Measurements from ENCODE around the gene ANKRD60. TPM values are rescaled to one million over a fixed set of nuclear protein-coding genes. Genes with fewer than 3 reads are reported as not detected.

The ANKRD60 gene
- total RNA-seq, 1 donor from 2014 or later = not detected

- intact Hi-C loops (cut with DNase I) = no loop called here
- H3K9me3 ChIP-seq = no peaks in the 10 kb centered on the region
- H3K27me3 ChIP-seq = no peaks in the 10 kb centered on the region
- no peak for ATAC-seq
- no peak for TF ChIP-seq CTCF (IDR thresholded peaks at IDR 0.05)
- peaks cover 69% of the 10 kb centered on the region for H3K36me3 ChIP-seq
- H3K27ac ChIP-seq = no peak overlapping the region
- no peak for DNase-seq
- H3K4me3 ChIP-seq = no peak overlapping the region
- no peaks in the 10 kb centered on the region for H3K4me1 ChIP-seq
Measured at GRCh38 chr20:58243653-58244410, 15.4 kb upstream of the ANKRD60 start.

DNA sequence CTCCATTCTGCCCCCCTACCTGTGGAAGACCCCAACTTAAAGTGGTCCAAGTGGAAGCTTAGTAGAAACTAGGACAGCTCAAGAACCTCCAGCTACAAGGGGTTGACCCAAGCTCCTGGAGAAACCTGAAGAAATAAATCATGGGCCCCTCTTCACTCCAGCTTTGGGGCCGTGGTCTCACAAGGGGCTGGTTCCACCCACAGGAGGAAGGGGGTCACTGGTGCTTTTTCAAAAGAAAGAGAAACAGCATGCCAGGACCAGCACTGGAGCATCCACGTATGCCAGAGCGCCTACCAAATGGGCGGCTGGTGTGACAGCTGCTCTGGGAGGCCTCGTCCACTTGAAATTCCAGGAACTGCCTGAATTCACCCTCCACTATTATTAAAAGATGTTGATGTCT, 14.4 kb upstream of the ANKRD60 start:
- Histone ChIP-seq H3K27ac (no peak overlapping the region), H3K9me3 (no peaks in the 10 kb centered on the region), H3K27me3 (no peaks in the 10 kb centered on the region), H3K4me3 (no peak overlapping the region), H3K4me1 (no peaks in the 10 kb centered on the region), H3K36me3 (peaks cover 62% of the 10 kb centered on the region)
- ATAC-seq (no peak), DNase-seq (no peak)
- TF ChIP-seq CTCF (IDR thresholded peaks at IDR 0.05) = no peak
- intact Hi-C loops (cut with DNase I) = no loop called here

- no peak for DNase-seq
- H3K27ac ChIP-seq = no peak overlapping the region
- peaks cover 53% of the 10 kb centered on the region for H3K36me3 ChIP-seq
- TF ChIP-seq CTCF (IDR thresholded peaks at IDR 0.05) = no peak
- no peaks in the 10 kb centered on the region for H3K9me3 ChIP-seq
- no peaks in the 10 kb centered on the region for H3K27me3 ChIP-seq
- no peaks in the 10 kb centered on the region for H3K4me1 ChIP-seq
- no peak overlapping the region for H3K4me3 ChIP-seq
- intact Hi-C loops (cut with DNase I) = no loop called here
- ATAC-seq = no peak
Measured at GRCh38 chr20:58241766-58242465, 13.5 kb upstream of the ANKRD60 start.

DNA sequence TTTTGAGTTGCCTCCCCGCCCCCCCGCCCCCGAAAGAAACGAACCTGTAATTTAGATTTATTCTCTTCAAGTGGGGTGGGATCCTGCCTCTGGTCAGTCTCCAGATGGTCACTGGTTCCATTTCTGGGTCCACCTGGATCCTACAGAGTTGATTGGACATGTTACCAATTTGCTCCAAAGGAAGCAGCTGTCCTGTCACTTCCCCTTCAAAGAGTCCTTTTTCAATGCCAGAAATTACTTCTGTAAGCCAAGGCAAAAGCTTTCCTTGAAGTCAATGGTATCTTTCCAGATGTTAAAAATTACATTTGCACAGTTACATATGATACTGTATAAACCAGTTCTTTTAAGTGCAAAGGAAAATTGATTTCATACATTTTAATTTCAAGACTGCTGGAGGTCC, 12.0 kb upstream of the ANKRD60 start:
- no peak overlapping the region for H3K27ac ChIP-seq
- peaks cover 39% of the 10 kb centered on the region for H3K36me3 ChIP-seq
- no peak overlapping the region for H3K4me3 ChIP-seq
- no peak for DNase-seq
- H3K9me3 ChIP-seq = no peaks in the 10 kb centered on the region
- intact Hi-C loops (cut with DNase I) = no loop called here
- no peaks in the 10 kb centered on the region for H3K4me1 ChIP-seq
- no peak for TF ChIP-seq CTCF (IDR thresholded peaks at IDR 0.05)
- no peaks in the 10 kb centered on the region for H3K27me3 ChIP-seq
- no peak for ATAC-seq

GRCh38 chr20:58239216-58239615, 10.8 kb upstream of the ANKRD60 start:
- no peak for ATAC-seq
- no peaks in the 10 kb centered on the region for H3K27me3 ChIP-seq
- DNase-seq = no peak
- H3K36me3 ChIP-seq = peaks cover 43% of the 10 kb centered on the region
- no peaks in the 10 kb centered on the region for H3K9me3 ChIP-seq
- TF ChIP-seq CTCF (IDR thresholded peaks at IDR 0.05) = no peak
- H3K4me1 ChIP-seq = no peaks in the 10 kb centered on the region
- no peak overlapping the region for H3K27ac ChIP-seq
- H3K4me3 ChIP-seq = no peak overlapping the region
- intact Hi-C loops (cut with DNase I) = no loop called here

Data from upper lobe of right lung (tissue), 1 donor.